GM12864 (cell line): Measurements from ENCODE around the gene ZNF653.

ENCODE experiments used
- DNase-seq: peaks from one replicate; pipeline ENCODE4 v3.0.0-alpha.2; 2011; ENCODE audit warnings: low read depth
- H3K4me3 ChIP-seq: 2 replicates; pipeline ENCODE4 v1.5.1; 2011; ENCODE audit warnings: mild to moderate bottlenecking, low read depth, low read length, control low read depth
- TF ChIP-seq, protein P1 (sequence below): IDR thresholded peaks from 2 replicates; pipeline ENCODE4 v1.5.1; 2011; ENCODE audit warnings: low read depth, mild to moderate bottlenecking, moderate library complexity, low read length, control low read depth, inconsistent platforms; ENCODE audit errors: missing control alignments

ZNF653 gene

DNA sequence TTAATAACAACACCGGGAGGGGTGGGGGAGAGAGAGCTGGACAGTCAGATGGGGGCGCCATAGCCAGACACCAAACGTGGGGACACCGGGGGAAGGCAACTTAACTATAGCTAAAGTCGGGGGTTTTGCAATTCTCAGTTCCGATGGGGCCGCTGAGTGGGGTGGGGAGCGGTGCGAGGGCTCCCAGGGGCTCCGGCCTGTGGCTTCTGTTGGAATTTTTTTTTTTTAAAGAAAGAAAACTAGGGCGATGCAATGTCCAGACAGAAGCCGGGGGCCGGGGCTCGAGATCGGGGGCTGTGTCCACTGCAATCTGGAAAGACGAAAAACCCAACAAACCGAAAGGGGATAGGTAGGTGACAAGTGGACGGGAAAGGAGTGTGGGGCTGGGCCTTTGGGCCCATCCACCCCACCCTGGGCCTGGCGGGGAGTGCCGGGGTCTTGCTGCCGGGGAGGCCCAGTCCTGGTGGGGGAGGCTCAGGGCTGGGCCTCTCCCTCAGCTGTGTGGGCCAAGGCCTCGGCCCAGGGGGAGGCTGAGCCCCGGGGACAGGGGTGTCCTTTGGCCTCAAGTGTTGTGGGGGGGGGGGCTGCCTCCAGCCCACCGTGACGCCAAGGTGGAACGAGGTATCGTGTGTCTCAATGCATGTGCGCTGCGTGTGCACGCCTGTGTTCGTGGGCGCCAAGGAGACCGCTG lies 52.9 kb downstream of the ZNF653 start:
- DNase-seq: no peak
- H3K4me3 ChIP-seq: peak overlapping the region; percentile 49

DNA sequence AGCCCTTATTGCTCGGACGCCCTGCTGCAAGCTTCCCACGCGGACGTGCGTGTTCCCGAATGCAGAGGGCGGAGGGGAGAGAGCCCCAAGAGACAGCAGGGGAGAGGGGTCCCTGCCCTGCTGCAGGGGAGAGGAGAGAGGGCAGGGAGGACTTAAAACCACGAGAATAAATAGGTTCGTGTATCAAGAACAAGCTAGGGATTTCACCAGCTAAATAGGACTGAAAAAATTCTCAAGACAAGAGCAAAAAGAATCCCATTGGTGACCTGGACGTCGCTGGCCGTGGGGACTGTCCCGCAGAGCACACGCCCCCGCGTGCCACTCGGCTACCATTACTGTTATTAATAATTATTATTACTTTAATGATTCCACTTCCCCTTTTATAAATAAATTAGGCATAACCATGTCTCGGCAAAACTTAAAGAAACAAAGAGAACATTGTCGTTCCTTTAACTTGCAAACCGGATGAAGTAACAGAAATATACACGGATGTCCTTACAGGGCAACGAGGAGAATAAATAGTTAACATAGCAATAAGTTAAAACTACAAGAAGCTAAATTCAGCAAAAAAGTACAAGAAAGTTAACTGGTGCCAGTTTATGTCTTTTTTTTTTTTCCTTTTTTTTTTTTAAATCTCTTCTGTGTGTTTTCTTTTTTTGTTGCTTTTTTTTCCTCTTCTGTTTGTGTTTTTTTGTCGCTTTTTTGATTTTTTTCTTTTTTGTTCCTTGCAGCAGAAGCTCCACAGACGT lies 53.6 kb downstream of the ZNF653 start:
- H3K4me3 ChIP-seq: peak overlapping the region; percentile 49
- no peak for DNase-seq
- TF ChIP-seq, protein P1, sequence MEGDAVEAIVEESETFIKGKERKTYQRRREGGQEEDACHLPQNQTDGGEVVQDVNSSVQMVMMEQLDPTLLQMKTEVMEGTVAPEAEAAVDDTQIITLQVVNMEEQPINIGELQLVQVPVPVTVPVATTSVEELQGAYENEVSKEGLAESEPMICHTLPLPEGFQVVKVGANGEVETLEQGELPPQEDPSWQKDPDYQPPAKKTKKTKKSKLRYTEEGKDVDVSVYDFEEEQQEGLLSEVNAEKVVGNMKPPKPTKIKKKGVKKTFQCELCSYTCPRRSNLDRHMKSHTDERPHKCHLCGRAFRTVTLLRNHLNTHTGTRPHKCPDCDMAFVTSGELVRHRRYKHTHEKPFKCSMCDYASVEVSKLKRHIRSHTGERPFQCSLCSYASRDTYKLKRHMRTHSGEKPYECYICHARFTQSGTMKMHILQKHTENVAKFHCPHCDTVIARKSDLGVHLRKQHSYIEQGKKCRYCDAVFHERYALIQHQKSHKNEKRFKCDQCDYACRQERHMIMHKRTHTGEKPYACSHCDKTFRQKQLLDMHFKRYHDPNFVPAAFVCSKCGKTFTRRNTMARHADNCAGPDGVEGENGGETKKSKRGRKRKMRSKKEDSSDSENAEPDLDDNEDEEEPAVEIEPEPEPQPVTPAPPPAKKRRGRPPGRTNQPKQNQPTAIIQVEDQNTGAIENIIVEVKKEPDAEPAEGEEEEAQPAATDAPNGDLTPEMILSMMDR: no peak

More for the DNA sequence above, 52.9 kb downstream of the ZNF653 start:
- TF ChIP-seq, protein P1: peak; percentile 45

DNA sequence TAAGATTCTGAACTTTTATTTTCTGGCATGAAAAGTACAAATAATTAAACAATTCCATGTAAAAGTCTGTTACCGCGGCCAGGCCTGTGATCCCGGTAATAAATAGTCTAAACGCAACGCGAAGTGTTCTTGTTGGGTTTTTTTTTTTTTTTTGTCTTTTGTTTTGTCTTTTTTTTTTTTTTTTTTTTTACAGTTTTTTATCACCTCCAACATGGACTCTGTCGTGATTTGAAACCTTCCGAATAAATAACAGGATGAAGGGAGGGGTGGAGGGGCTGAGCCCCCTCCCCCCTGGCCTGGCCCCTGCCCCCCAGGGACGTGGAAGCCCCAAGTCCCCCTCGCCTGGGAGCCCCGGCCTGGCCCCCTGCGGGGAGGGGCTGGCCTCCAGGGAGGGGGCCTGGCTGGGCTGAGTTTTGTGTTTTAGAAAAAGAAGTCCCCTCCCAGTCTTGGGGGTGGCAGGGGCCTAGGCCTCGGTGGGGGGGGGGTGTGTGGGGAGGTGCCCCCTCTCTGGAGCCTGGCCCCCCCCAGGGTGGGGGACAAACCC lies 54.2 kb downstream of the ZNF653 start:
- DNase-seq: no peak
- TF ChIP-seq, protein P1: no peak
- no peak overlapping the region; the same call in 1 of the 2 replicates for H3K4me3 ChIP-seq

DNA sequence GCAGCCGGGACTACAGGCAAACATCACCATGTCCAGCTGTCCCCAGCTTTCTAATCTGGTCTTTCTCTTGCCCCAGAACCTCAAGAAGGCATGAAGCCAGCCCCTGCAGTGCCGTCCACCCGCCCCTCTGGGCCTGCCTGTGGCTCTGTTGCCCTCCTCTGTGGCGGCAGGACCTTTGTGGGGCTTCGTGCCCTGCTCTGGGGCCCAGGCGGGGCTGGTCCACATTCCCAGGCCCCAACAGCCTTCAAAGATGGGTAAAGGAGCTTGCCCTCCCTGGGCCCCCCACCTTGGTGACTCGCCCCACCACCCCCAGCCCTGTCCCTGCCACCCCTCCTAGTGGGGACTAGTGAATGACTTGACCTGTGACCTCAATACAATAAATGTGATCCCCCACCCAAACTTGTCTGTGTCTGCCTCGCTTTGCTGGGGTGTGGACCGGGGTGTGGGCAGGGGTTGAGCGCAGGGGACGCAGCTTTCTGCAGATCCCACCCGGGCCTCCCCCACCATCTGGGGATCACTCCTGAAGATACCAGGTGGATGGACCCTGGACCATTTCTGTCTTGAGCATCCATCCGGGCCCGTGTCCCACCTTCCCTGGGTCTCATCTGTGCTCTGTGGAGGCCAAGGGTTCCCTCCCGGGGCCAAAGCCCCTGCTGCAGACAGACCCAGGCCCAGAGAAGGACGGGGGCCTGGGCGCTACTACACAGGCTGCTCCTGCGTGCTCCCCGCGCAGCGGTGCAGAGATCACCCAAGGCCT lies 54.9 kb downstream of the ZNF653 start:
- H3K4me3 ChIP-seq: no peak overlapping the region
- TF ChIP-seq, protein P1: no peak
- no peak for DNase-seq

DNA sequence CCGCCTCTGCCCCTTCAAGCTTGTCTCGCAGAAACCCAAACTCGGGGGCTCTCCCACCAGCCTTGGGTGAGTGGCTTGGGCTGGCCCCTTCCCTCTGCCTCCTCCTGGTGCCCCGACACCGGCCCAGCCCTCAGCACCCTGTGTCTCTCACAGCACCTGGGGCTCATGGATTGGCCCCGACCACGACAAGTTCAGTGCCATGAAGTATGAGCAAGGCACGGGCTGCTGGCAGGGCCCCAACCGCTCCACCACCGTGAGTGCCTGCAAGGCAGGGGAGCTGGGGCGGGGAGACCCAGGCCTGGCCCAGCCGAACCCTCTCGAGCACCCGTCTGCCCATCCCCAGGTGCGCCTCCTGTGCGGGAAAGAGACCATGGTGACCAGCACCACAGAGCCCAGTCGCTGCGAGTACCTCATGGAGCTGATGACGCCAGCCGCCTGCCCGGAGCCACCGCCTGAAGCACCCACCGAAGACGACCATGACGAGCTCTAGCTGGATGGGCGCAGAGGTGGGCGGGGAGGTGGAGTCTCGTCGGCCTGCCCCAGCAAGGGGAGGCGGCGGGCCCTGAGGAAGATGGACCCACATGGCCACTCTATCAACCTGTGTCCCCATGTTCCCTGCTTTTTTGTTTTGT lies 56.6 kb downstream of the ZNF653 start:
- TF ChIP-seq, protein P1: no peak
- DNase-seq: no peak
- no peak overlapping the region for H3K4me3 ChIP-seq

DNA sequence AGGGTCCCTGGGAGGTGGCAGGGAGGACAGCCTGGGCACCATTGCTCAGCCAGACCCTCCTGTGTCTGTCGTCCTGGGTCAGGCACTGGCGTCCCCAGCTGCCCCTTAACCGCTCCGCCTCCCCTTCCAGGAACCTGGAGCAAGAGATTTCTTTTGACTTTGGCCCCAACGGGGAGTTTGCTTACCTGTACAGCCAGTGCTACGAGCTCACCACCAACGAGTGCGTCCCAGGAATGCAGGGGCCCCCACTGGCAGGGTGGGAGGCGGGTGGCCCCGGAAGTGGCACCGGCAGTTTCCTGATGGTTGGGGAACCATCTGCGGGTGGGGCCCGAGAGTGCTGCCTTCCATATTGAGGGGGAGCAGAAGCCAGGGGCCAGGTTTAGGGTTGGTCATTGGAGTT lies 57.2 kb downstream of the ZNF653 start:
- no peak overlapping the region for H3K4me3 ChIP-seq
- DNase-seq: no peak
- TF ChIP-seq, protein P1: no peak
